ENCODE data around the gene MOBP.

Gene MOBP

GRCh38 chr3:39501059-39501458, 33.6 kb downstream of the MOBP start:
- no peak for FAIRE-seq

DNA sequence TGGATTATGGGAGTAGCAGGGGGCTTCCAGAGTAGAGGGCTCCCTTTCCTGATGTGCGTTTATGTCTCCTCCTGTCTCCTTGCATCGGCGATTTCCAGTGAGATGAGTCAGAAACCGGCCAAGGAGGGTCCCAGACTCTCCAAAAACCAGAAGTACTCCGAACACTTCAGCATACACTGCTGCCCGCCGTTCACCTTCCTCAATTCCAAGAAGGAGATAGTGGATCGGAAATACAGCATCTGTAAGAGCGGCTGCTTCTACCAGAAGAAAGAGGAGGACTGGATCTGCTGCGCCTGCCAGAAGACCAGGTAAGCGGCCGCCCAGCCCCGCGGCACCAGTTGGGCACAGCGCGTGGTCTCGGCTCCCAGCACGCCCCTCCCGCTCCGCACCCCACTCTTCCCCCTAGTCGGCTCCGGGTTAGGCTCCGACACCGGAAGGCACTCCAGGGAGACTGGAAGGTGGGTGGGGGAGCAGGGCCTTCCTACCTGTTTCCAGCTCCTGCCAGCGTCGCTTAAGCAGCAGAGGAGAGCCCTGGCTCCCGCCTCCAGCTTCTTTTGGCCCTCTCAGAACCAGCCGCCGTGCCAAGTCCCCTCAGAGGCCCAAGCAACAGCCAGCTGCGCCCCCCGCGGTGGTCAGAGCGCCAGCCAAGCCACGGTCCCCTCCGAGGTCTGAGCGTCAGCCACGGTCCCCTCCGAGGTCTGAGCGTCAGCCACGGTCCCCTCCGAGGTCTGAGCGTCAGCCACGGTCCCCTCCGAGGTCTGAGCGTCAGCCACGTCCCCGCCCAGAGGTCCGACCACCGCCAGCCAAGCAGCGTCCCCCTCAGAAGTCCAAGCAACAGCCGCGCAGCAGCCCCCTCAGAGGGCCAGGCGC, 34.7 kb downstream of the MOBP start:
- FAIRE-seq, result no peak

GRCh38 chr3:39502838-39503145, 35.3 kb downstream of the MOBP start:
- FAIRE-seq, result no peak

GRCh38 chr3:39505866-39506742, 38.6 kb downstream of the MOBP start:
- no peak for FAIRE-seq

- no peak for FAIRE-seq
These were observed 39.4 kb downstream of the MOBP start for GRCh38 chr3:39506863-39507262.

DNA sequence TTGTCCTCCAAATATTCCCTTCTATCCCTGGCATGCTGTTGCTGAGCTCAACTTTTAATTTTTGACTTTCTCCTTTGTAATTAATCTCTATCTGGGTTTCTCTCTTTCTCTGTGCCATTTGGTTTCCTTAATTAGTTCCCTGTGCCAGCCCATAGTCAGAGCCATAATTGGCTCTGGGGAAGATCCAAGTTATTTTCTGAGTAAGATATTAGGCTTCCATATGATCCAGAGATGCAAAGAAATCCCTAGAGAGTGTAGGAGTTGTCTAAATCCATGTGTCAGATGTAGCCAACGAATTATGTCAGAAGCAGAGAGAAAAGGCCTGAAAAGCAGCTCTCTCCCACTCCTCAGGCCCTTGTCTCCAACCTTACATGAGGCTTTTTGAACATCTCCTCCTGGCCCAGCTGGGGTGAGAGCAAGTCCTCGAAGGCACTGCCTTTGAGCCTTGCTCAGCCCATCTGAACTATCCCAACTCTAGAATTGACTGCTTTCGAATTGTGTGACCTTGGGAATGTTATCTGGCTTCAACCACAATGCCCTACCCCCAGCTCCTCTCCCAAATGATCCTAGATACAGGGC, 46.4 kb downstream of the MOBP start:
- FAIRE-seq, result no peak

DNA sequence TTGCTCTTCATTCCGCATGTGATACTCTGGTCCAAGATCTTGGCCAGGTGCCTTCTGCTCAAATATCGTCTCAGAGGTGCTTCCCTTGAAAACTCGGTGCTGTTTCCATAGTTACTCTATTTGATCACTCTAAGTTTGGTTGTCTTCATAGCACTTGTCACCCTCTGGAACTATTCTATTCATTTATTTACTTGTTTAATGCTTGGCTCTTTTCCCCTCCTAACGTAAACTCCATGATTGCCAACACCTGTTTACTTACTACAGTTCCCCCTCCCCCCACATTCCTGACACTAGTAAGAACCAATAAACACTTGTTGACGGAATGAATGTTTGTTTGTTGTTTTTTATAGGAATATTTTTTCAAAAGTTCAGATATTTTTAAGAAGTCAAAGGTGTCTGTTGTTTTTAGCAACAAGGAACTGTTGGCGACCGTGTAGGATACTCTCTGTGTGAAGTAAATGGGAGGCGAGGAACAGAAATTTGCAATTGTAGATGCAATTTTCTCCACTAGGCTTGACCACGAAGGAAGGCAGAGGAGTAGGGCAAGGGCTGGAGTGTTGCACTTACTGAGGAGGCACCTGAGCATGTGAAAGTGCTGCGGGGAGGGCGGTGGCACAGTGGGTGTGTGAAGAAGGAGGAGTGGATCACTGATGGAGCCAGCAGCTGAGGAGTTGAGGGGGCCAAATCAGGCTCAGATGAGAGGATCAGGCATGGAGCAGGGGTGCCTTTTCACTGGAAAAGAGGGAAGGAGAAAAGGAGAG, 48.4 kb downstream of the MOBP start:
- FAIRE-seq, result no peak

GRCh38 chr3:39519103-39519502, 51.6 kb downstream of the MOBP start:
- no peak for FAIRE-seq

DNA sequence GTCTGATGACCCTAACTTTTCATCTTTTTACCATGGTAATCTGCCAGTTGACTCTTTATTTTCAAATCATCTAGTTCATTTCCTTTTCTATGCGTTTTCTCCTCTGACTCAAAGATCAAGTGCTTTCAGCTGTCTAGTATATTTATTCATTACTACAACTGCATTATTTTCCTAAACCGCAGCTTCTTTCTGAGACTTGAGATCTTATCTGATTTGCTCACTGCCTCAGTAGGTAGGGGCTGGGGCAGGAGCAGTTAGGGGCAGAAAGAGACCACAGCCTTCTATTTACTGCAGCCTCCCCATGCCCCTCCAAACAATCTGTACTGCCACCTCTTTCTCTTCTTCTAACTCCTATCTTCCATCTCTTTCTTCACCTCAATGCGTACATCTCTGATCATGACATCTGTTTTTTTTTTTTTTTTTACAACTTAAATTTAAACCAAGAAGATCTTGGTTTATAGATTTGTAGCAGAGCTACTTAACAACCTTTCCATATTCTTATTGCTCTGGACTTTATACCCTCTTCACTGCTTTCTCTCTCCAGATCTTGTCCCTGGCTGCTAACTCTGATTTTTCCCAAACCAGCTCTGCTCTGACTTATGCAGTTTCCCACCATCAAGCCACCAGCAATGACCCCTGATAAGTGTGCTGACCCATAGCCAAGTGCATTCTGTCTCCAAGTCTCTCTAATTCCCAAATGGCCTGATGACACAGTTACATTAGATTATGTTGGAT, 52.2 kb downstream of the MOBP start:
- FAIRE-seq, result no peak

DNA sequence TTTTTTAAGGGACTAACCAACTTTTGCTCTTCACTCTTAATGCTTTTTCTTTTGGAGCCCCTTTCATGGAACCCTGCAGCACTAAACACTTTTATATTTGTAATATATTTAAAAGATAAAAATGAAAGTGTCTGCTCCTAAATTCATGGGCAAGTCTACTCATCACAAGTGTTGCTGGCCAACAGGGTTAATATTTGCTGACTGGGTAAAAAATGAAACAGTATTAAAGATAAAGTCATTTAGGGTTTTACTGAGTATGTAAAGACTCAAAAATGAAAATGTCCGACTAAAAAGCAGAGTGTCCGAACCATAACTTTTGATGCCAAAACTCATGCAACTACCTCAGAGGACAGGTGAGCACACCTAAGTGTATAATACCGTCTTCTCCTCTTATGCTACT, 54.0 kb downstream of the MOBP start:
- FAIRE-seq, result no peak

DNA sequence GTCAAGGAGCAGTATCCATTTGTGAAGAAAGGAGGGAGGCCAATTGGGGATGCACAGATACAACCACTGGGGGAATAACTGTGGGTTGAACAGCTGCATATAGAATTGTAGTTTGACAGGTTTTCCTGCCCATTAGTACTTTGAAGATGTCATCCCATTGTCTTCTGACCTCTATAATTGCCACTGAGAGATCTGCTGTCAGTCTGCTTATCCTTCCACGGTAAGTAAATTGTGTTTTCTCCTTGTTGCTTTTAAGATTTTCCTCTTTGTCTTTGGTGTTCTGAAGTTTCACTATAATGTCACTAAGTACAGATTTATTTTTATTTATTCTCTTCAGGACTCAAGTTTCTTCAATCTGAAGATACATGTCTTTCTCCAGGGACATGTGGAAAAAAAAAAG, 56.6 kb downstream of the MOBP start:
- FAIRE-seq, result no peak

- no peak for FAIRE-seq
These were observed 61.4 kb downstream of the MOBP start for GRCh38 chr3:39528844-39529243.

DNA sequence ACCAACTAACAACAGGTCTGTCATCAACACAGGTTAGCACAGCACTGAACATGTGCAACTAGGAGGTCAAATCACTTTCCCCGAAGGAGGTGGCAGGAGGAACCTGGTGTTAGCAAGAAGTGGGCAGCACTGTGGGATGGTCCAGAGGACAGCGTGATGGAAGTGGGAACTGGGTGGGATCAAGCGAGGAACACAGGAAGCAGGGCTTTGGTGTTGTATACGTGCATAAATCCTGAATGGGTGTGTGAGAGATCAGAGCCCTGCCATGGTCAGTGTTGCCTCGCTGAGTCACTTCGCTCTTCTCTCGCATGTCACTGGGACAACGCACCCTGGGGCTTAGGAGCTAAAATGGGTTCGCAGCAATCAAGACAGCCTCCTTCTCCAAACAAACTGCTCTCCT, 62.1 kb downstream of the MOBP start:
- no peak for FAIRE-seq

- no peak for FAIRE-seq
These were observed 63.6 kb downstream of the MOBP start for GRCh38 chr3:39531066-39531465.

DNA sequence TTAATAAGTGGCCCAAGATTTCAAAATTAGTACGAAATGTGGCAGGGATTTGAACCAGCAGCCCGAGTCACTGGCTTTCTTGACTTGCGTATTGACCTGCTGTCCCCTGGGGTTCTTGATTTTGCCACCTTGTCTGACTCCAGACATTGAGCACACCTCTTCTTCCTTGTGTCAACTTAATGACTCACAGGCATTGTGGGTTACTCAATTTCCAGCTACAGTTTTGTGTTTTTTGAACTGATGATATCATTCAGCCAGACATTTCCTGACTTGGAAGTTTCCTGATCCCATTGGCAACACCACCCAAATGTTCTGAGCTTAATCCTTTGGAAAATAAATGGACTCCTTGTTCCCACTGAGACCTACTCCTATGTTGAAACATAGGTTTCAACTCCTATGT, 64.2 kb downstream of the MOBP start:
- FAIRE-seq, result peak; percentile 51

DNA sequence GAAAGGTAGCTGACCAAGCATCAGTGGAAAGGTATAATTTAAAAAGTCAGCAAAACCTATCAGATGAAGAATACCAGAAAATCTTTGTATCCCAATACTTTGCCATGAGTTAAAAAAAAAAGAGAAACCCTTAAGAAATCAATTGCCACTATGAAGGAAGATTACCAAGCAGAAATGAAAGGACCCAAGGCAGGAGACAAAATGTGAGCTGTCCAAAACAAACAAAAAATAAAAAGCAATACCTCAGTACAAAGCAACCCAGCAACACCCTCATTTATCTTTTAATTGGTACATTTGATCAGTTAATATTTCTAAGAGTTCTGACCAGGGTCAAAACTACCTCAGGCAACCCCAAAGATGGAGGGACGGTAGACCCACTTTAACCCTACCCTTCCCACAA, 65.3 kb downstream of the MOBP start:
- peak; percentile 13 for FAIRE-seq

- no peak for FAIRE-seq
These were observed 65.7 kb downstream of the MOBP start for GRCh38 chr3:39533226-39533625.

DNA sequence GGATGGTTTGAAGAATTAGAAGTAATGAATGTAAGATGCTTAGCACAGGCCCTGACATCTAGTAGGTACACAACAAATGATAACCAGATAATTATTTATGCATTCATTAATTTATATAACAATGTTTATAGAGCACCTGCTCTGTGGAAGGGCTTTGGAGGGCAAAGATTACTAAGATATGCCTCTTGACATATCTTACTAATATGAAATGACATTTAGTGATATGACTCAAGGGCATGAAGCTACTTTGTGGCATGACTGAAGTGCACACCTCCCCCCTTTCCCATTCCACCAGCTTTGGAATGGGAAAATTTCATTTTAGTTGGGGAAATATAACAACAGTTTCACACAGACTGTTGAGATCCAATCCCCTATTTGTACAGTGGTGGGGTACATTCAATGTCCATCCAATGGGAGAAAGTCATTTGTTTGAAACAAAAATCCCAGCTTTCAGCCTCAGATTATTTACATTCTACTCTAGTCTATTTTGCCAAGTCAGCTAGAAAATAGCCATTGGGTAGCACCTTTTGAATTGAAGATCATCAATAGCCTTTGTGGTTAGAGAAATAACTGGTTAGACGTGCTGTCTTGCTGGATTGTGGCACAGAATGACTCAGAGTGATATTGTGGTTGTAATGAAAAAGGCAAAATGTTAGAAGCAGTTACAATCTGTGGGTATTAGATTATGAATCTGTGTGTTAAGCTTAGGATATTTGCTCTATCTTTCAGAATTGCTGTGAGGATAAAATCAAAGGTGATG, 72.9 kb downstream of the MOBP start:
- no peak for FAIRE-seq

DNA sequence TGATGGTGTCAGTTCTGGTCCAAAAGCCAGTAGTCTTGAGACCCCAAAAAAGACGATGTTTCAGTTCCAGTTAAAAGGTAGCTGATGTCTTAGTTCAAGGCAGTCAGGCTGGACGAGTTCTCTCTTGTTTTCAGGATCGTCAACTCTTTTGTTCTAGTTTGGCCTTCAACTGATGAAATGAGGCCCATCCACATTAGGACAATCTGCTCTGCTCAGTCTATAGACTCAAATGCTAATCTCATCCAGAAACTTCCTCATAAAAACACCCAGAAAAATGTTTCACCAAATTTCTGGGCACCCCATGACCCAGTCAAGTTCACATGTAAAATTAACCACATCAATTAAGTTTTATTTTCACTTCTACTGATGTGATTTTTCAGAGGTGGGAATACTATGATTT, 74.0 kb downstream of the MOBP start:
- FAIRE-seq, result no peak

GRCh38 chr3:39541917-39542329, 74.4 kb downstream of the MOBP start:
- FAIRE-seq, result peak; percentile 81

DNA sequence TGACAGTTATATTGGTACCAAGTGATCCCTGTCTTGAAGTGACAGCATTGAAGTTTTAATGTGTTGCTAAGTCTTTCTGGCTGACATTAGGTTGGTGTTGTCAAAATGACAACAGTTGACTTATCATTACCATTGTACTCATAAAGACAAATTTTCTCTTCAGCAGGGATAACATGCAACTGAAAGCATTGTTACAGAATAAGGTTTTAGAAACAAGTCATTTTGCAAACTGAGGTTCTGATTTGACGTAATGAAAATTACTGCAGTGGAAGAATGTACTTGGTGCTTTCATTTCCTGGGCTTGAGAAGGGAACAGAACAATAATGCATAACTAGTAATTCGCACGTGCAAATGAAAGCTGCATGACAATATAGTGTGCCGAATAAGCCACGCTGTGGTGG, 75.1 kb downstream of the MOBP start:
- no peak for FAIRE-seq

- FAIRE-seq, result no peak
These were observed 80.8 kb downstream of the MOBP start for GRCh38 chr3:39548282-39548681.
